GM18508 (cell line): ENCODE measurements around the gene SAP30L.

ENCODE experiments used
- ATAC-seq: cut with Tn5 transposase; IDR thresholded peaks from one replicate; pipeline ENCODE4 v1.9.1; 2021; ENCODE audit warnings: moderate number of reproducible peaks; ENCODE audit not compliant: insufficient read depth, unreplicated experiment

Gene SAP30L

DNA sequence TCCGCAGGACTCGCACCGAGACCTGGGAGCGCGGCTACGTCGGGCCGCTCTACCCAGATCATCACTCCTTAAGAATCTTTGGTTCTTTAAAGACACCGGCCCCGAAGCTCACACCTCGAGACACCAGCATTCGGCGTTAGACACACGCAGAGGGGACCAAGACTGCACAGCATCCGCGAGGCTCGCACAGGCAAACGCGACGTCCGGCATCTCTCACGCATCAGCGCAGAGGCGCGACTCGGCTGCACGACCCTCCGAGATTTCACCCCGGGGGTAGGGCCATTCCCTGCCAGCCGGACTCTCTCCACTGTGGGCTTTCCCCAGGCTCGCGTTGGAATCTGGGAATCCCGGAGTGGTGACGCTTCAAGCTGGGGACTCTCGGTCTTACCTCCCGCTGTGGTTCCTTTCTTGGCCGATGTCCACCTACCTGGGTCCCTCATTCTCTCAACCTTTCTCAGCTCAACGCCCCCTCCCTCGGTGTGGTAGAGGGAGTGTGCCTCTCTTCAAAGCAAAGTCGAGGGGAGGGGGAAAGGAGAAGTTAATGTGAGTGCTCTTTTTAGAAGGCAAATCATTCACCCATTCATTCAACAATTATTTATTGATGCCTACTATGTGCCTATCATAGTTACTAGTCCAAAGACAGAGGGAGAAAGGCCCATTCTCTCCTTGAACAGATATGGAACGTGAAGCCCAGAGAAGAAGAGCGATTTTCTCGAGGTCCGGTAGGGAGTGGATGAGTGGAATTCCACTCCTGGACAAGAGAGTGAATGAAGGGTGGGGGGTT, 33.6 kb downstream of the SAP30L start:
- ATAC-seq, result no peak

DNA sequence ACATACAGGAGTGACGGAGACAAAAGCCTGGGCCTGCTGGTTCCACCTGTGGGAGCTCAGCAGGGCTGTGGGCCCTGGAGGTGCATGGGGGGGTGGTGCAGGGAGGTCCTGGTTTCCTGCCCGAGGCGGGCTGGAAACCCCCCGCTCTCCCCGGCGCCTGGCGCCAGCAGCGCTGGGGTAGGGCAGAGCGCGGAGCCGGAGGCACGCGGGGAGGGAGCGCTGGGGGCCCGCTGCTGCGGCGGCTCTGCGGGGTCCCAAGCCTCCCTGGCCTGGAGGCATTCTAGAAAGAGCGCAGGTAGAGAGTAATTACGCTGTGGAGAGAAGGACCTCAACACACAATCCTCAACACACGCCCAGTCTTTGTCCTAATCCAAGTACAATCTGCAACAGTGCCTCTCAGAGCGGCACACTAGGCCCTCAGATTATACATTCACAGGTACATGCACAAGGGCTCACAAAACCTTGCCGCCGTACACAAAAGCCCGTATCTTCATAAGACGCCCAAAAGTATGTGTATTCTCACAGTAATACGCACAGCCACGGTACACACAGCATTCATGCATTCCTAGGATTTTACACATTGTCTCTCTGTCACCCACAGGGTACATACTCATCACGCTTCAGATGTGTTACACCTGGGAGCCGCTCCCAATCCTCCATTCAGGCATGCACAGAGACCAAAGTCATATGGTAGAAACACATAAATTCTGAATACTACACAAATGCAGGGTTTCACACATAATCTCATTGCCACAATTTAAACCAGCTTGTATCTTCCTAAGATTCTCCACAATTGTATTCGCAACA, 34.4 kb downstream of the SAP30L start:
- ATAC-seq, result no peak

DNA sequence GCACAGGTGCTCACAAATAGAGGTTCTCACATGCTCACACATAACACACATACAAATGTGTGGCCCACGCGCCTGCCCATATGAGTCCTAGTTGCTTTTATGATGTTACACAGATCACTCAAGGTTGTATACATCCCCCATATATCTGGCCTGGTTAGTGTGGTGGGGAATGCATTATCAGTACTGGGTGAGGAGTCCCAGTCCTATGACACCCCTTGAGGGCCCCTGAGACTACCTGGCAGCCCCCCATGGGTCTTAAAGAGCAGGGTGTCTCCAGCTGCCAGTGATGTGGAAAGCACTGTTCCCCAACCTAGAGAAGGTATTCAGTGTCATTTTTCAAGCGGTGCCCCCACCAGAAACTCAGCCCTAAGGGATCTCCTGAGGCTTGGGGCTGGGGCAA, 35.0 kb downstream of the SAP30L start:
- ATAC-seq, result no peak

DNA sequence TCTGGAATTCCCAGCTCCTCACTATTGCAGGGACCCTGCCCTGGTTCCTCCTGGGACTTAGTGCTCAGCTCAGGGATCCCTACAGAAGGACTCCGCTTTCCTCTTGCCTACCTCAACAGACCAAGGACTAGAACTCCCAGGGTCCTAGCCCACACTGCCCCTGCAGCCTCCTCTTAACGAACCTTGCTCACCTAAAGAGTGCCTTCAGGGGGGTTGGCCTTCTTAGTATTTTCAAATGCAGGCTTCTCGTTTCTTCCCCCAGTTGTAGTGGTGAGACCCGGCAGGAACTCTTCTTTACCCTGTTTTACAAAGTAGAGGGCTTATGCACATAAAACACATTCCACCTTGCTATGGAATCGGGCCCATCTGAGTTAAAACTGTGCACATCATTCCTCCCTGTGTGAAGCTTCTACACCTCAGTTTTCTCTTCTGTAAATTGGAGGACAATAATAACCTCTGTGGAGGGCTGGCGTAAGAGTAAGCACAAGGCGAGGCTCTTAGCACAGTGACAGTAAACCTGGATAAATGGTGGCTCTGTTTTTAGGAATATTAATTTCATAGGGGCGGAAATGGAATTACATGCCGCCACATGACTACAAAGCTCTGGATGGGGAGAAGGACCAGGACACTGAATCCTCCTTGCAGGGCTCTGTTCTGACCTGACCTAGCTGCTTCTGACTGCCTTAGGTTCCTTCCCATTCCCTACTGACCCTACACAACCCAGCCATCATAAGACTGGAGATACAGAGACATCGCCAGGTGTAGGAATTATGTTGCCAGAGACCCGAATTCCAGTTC, 36.0 kb downstream of the SAP30L start:
- ATAC-seq, result no peak

DNA sequence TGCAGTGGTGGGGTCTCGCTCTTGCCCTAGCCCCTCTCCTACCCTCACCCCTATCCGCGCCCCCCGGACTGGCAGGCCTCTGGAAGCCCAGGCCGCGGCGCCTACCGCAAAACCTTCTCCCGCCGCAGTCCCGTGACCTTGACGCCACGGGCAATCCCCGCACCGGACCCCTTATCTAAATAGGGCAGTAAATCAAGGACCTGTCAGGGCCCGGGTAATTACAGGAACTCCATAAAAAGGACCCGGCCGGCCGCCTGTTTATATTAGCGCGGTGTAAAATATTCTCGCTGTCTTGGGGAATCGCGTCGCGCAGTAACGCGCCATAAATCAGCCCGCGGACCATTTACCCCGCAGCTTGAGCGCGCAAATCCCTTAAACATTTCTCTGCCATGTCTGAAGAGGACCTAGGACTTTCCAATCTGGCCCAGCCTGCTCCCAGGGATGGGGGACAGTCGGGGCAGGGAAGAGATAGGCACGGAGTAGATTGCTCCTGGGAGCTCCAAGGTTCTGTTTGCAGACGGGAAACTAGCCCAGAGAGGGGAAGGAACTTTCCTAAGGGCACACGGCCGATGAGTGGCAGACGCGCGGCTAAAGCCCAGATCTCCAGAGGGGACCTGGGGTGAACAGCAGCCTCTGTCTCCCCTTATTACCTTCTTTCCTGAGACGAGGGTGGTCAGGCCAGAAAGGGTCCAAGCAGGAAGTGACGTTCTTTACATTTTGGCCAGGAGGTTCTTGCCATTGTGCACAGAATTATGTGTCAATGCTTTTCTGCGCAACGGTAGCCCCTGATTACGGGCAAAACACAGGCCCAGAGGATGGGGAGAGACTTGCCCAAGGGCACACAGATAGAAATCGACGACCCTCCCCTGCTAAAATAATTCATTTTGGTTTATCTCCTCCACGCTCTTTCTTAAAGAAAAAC, 37.0 kb downstream of the SAP30L start:
- no peak for ATAC-seq

DNA sequence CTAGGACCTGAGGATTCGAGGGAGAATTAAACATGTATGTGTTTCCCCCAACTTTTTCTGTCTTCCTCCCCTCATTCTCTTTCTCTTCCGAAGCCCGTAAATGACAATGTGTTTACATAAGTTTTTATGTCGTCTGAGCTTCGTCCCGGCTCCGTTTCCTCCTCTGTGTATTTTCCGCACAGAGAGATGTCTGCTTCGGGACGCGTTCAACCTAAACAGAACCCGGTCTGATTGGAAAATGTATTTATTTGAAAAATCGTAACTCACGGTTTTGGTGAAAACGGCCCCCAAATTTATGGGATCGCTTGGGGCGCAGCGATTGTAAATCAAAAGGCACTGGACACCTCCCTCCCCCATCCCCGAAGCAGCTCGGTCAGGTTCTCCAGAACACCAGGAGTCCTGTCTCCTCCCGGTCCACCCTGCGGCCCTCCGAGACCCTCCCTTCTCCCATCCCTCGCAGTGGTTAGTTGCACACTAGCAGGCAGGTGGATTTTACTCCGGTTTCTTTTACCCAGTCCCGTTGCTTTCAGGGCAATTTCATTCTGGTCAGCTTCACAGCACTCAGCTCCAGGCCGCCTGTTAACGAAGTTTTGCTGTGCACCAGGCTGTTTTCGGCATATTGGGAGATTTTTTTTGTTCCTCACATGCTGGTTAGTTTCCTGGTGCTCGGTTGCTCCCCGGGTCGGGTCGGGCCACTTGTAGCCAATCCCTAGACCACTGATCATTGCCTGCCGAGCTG, 38.0 kb downstream of the SAP30L start:
- ATAC-seq, result no peak

DNA sequence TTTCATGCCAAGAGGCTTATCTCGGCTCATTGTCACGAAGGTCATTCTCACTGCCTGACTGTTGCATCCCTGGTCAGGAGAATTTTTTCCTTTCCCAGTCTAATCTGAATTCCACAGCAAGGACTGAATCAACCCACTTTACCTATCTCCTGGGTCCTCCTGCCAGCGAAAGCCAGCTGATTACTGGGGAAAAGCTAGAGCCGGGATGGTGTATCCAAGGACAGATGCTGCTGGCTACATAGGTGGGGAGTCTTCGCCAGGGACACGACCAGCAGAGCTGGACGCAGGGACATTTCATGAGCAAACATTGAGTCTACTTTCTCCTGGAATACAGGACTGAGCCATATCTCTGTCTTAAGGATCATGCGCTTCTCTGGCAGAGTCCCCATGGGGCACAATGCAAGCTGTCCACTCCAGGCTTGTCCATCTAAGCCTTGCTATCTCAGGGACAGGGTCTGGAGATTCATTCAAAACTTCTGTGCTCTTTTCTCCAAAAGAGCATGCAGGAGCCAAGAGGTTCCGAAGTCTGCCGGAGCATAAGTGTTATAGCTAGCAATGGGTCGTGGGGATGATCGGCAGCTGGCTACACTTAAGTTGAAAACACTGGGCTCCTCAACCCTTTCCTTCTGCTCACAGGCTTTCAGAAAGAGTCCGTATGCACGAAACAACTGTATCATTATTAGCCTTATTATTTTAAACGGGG, 38.7 kb downstream of the SAP30L start:
- no peak for ATAC-seq

DNA sequence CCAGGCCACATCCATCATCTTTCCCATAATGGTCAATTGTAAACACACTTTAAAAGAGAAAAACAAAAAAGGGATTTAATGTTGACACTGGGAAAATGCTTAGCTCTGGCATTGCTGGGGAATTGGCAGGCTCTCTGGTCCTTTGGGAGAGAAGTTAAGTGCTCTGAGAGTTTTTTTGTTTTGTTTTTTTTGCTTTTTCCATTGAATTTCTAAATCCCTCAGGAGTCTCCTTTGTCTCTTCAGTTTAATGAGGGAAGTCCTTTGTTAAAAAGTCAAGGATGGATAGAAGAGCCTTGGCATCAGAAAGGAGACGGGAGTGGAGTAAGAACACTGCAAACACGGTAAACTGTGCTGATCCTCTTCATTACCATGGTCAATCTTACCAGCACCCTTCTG, 39.3 kb downstream of the SAP30L start:
- no peak for ATAC-seq

DNA sequence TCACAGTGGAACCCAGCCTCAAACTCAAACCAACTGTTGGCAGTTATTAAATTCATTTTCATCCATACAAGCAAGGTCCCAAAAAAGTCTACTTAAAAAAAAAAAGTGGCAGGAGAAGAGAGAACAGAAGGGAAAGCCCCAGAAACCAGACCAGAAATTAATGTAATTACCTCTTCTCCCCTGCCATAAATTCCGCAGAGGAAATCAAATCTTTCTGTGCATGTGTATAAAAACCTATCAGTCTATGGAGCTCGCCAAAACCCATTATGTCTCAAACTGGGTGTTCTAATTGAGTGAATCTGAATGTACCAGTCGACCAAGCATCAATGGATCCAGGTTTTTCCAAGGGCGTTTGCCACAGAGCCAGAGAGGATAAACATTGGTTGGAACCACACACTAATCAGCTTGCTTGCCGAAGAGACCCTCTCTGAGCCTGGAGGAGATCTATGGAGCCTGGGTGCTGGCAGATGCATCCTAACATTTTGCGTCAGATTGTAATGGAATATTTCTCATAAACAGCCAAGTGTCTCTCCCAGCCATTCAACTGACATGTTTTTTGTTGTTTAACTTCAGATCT, 40.1 kb downstream of the SAP30L start:
- ATAC-seq, result no peak

DNA sequence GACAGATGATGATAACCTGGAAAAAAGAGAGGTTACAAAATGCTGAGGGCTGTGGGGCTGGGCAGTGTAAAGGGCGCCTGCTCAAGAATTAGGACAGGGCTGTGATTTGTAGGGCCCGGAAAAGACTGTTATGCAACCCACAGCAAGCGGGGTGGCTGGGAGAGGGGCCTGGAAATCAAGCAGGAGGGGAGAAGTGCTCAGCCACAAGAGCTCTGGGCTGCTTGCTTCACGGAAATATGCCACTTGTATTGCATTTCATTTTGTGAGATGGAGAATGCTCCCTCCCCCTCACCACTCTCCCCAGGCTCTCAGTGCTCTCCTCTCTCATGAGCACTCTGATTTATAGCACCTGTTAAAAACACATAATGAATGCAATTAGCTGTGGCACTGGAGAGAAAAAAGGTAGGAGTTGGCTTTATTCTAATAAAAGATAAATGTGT, 40.6 kb downstream of the SAP30L start:
- ATAC-seq, result no peak

DNA sequence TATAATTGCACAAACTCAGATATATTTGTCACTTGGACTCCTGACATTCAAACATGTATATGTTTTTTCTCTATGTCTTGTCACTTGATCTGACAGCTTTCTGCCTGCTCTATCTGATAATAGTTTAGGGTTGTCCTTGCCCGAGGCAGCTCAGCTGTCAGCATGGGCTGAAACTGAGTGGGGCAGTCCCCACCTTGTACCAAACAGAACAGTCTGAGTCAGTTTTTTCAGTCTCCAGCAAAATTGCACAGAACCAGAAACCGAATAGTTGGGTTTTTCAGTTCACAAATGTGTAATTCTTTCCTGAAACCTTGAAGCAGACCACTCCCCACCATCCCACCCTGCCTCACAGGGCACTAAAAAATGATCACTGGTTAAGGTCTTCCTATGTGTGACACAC, 41.7 kb downstream of the SAP30L start:
- ATAC-seq, result peak; percentile 99

DNA sequence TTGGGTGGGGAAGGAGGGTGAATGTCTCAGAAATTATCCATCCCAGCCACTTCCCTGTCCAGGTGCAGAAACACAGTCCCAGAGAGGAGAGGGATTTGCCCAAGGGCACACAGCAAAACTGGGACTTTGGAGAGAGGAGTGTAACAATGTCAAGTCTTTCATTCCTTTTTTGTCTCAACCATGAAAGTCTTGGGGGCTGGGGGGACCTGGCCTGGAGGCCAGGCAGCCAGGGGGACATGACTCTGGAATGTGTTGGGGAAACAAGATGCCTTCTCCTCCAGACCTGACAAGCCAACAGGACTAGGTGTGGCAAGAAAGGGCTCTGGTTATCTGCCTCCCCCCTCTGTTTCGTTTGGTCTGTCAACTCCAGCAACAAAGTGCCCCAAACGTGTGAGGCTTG, 46.1 kb downstream of the SAP30L start:
- ATAC-seq, result no peak

DNA sequence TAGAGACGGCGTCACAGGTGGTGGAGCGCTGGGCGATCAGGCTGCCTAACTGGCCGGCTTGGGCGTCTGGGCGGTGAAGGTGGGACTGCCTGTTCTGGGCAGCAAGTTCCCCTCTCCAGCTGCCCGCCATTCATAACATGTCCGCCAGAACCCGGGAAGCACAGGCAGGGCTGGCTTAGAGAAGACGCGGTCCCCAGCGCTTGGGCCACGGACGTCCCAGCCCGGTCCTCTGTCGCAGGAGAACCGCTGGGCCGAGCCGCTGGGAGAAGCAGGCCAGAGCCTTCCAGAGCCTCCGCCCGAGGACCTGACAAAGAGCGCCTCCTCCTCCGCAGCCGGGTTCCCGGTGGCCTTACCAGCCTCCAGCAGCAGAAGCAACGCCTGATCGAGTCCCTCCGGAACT, 47.5 kb downstream of the SAP30L start:
- ATAC-seq, result no peak

DNA sequence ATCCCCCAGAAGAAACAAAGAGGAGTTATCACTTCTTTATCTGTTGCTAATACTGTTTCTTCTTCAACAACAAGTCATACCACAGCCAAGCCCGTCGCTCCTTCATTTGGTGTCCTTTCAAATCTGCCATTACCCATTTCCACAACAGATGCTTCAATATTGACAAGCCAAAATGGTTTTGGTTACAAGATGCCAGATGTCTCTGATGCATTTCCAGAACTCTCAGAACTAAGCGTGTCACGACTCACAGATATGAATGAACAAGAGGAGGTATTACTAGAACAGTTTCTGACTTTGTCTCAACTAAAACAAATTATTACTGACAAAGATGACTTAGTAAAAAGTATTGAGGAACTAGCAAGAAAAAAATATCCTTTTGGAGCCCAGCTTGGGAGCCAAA, 48.2 kb downstream of the SAP30L start:
- no peak for ATAC-seq

DNA sequence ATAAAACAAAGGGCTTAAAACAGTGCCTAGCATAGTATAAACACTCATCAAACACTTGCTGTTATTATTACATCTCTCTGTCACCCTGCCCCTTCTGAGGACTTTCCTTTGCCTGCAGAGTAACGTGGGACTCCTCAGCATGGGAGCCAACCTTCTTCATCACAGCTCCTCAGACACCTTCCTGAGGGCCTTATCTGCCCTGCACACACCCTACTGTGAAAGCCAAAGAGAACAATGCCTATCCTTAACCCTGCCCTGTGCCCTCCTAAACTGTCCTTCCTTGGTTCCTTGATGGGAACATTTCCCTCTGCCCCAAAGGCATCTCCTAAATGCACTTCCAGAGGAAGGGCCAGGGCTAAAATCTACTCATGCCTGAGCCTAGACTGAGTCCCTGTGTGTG, 52.8 kb downstream of the SAP30L start:
- ATAC-seq, result no peak

DNA sequence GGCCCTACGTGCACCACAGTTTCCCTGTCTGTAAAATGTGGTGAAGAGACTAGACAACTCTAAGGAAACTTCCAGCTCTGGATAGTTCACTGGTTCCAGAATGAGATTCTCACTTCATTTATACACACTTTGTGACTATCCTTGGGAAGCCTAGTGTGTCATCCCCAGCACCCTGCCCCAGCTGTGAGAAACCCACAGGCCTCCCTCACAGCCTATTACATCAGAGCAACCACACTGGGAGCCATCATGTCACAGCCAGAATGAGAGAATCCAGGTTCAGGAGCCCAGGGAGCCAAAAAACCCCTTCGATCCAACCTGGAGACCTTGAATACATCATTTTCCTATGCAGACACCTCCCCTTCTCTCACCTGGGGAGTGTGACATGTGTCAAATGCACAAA, 53.2 kb downstream of the SAP30L start:
- ATAC-seq, result no peak

DNA sequence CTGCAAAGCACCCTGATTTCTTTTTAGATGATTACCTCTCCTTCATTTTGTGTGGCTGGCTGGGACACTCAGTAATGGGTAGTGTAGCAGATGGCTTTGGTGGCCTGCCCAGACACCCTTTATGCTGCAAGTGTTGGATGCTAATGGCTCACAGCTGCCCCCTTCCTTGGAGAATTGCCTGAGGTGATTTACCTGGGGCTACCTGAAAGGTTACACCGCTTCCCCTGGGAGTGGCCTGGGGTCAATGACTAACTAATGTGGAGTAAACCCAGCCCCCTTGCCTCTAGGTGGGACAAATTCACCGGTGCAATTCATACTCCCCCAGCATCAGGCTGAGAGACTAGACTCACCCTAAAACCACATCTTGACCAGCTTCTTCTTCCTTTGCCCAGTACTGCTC, 55.8 kb downstream of the SAP30L start:
- ATAC-seq, result no peak

DNA sequence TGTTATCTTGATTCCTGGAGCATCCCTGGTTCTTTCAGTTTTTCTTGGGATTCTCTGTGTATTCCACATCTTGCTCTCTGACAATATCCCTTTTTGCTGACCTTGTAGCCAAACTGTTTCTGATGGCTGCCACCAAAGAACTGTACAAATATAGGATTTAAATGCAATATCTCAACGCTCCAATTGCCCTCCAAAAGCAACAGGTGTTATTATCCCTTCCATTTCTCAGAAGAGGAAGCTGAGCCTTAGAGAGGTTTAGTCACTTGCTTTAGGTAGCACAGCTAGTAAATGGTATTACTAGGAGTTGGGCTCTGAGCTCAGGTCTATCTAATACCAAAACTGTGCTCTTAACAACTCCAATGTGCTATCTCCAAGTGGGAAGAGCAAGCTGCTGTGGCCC, 56.4 kb downstream of the SAP30L start:
- ATAC-seq, result no peak
